ENCODE measurements around the gene TAB2.

DNA sequence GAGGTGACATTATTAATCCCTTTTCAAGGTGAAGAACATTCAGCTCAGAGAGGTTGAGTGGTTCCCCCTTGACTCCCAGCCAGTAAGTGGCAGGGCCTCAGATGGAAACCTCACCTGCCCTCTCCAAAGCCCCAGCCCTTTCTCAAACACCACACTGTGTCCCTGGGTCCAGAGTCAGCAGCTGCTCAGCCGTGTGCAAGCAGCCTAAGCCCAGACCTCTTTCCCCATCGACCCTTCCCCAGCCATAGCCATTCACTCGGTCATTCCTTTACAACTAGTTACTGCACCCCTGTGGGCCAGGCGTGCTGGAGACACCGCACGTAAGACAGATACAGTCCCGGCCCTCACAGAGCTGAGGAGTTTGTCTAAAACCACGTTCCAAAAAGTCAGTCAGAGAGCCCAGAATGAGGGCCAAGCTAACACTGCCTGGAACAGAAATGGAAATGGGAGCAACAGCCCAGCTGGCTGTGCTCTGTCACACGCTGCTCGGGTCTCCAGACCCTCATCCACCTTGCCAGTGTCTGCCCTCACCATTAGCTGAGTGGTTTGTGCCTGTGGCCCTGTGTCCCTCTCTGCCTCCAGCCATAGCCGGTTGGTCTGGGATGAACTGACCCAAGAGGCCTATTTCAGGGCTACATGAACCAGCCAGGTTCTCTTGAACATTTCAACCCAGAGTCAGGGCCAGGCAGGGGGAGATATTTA lies 137.7 kb downstream of the TAB2 start:
- TF ChIP-seq POLR2AphosphoS5 (IDR thresholded peaks at IDR 0.05) = no peak
- TF ChIP-seq, protein P1, sequence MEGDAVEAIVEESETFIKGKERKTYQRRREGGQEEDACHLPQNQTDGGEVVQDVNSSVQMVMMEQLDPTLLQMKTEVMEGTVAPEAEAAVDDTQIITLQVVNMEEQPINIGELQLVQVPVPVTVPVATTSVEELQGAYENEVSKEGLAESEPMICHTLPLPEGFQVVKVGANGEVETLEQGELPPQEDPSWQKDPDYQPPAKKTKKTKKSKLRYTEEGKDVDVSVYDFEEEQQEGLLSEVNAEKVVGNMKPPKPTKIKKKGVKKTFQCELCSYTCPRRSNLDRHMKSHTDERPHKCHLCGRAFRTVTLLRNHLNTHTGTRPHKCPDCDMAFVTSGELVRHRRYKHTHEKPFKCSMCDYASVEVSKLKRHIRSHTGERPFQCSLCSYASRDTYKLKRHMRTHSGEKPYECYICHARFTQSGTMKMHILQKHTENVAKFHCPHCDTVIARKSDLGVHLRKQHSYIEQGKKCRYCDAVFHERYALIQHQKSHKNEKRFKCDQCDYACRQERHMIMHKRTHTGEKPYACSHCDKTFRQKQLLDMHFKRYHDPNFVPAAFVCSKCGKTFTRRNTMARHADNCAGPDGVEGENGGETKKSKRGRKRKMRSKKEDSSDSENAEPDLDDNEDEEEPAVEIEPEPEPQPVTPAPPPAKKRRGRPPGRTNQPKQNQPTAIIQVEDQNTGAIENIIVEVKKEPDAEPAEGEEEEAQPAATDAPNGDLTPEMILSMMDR (IDR thresholded peaks at IDR 0.05) = no peak
- no peak for TF ChIP-seq POLR2A (IDR thresholded peaks at IDR 0.05)
- TF ChIP-seq EP300 (IDR thresholded peaks at IDR 0.05) = no peak

Measured in suprapubic skin (tissue), 4 donors.